NCI-H2081 treated with DMSO at 0.1 percent for 48 hours (cell line): ENCODE data around the gene RNF145.
"Not testable (repeated sequence)": the region's sequence is repeated elsewhere in the genome, so short reads cannot be mapped to it uniquely, and the experiment has no call there.

Experiments used
- DNase-seq: peaks from one replicate; lab custom pipeline; 2025; lab: John Stamatoyannopoulos, UW

RNF145 gene

DNA sequence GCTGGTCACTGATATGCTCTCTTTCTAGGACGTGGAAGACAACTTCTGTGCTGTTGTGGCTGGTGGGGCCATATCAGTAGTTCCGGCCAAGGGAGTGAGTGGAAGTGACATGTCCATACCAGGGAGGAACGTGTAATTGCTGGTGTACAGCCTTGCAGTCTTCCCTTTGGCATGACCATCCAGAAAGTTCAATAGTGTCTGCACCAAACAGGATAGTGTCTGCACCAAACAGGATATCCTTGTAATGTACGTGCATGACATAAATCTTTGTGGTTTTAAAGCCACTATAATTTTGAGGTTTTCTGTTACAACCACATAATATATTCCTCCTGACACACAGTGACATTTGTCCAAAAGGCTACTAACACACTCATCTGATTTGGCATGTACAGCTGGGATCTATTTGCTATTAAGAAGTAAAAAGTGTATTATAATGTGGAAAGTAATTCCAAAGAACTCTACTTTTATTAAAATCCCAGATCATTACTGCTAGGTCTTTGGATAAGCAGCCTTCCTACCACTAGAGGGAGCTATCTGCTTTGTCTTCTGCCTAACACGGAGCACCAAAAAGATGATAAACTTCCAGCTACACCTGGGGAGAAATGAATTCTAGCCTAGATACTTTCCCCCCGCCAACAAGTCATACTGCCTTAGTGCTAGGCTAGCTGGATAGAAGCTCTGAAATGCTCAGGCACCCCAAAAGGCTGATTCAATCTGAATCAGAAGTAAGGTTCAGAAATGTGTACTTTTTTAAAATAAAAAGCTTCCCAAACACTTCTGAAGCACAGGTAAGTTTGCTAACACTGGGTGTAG is 52.7 kb downstream of the RNF145 start:
- DNase-seq, result no peak

DNA sequence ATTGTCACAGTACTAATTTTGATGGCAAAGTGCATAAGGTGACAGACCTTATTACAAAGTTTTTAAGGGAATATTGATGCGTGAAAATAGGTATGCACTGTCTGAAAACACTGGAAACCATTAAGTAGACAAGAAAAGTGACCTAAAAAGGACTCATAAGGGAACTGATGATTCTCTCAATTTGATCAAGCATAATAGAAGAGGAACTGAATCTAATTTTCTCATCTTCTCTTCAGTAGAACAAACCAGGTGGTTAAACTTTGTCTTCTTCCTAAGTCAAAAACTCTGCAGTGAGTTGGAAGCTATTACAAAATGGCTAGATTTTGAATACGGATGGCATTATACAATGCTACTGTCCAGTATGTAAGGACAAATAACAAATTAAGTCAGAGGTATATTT is 53.4 kb downstream of the RNF145 start:
- DNase-seq, result no peak

DNA sequence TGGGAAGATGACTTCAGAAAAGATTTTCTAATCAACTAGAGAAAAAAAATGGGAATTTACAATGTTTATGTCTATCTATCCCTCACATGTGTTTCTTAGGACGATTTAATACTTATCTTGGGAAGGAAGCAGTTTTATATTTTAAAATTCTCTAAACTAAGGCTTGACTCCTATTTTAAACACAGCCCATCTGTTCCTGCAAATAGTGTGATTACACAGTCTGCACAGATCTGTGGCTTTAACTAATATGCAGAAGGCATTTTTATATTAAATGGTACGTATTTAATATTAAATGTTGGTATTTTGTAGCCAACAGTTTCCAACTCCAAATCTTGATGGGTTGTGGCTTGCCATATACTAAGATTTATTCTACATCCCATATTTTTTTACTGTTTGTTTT is 56.5 kb downstream of the RNF145 start:
- no peak for DNase-seq

DNA sequence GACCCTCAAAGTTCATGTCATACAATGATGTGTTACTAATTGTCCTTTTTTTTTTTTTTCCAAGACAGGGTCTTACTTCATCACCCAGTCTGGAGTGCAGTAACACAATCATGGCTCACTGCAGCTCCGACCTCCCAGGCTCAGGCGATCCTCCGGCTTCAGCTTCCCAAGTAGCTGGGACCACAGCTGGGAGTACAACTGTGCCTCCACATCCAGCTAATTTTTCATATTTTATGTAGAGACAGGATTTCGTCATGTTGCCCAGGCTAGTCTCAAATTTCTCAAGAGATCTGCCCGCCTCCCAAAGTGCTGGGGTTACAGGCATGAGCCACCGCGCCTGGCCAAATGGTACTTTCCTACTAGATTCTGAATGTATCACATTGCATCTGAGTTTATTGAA is 60.3 kb downstream of the RNF145 start:
- DNase-seq, result no peak

DNA sequence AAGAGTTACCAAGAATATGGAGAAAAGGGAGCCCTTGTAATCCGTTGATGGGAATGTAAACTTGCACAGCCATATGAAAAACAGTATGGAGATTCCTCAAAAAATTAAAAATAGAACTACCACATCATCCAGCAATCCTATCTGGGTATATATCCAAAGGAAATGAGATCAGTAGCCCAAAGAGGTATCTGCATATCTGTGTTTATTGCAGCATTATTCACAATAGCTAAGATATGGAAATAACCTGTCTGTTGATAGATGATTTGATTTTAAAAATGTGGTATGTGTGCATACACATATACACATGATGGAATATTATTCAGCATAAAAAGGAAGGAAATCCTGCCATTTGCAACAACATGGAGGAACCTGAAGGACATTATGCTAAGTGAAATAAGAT is 61.4 kb downstream of the RNF145 start:
- no peak for DNase-seq

DNA sequence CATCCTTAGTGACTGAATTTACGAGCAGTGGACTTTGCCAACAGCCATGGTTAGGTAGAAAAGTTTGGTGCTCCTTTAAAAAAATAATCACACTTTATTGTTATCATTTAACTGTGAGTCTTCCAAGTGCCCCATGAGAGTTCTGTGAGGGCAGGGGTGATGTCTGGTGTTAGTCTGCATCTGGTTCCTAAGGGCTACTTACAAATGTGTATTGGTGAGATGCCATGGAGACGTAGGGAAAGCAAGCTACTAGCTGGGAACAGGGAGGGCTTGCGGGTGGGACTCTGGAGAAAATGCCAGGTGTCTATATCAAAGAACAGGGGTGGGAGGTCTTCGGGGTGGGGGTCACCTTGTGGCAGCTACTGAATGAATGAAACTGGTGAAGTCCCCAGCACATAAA is 62.5 kb downstream of the RNF145 start:
- no peak for DNase-seq

DNA sequence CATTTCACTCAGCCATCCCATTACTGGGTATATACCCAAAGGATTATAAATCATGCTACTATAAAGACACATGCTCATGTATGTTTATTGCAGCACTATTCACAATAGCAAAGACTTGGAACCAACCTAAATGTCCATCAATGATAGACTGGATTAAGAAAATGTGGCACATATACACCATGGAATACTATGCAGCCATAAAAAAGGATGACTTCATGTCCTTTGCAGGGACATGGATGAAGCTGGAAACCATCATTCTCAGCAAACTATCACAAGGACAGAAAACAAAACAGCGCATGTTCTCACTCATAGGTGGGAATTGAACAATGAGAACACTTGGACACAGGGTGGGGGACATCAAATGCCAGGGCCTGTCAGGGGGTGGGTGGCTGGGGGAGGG is 64.2 kb downstream of the RNF145 start:
- not testable (repeated sequence) for DNase-seq

DNA sequence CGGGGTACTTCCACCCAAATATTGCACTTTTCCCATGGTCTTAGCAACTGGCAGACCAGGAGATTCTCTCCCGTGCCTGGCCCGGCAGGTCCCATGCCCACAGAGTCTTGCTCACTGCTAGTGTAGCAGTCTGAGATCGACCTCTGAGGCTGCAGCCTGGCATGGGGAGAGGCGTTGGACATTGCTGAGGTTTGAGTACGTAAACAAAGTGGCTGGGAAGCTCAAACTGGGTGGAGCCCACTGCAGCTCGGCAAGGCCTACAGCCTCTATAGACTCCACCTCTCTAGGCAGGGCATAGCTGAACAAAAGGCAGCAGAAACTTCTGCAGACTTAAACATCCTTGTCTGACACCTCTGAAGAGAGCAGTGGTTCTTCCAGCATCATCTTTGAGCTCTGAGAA is 69.6 kb downstream of the RNF145 start:
- DNase-seq, result no peak

DNA sequence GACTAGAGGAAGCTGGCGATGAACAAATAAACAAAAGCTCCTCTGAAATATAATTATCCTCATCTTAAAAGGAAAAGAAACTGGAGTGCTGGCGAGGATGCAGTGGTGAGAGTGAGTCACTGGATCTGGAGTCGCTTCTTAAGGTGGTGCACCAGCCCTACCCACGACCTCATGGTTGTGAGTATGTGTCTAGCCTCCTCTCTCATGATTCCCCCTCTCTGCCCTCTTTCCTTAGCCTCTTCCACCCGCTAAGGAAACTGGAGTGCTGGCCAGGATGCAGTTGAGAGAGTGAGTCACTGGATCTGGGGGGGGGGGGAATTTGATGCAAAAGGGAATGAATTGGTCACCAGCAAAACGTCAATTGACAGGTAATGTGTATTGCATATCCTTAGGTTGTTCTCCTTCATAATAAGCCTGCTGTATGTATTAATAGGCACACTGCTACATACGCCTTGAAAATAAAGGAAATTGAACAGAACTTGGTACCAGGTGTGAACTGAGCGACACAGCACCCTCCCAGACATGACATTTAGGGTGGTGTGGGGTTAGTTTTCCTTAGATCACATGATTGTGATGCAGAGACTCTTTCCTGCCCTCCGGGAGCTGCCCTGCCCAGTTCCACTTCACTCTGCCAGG is 73.3 kb downstream of the RNF145 start:
- DNase-seq, result no peak

DNA sequence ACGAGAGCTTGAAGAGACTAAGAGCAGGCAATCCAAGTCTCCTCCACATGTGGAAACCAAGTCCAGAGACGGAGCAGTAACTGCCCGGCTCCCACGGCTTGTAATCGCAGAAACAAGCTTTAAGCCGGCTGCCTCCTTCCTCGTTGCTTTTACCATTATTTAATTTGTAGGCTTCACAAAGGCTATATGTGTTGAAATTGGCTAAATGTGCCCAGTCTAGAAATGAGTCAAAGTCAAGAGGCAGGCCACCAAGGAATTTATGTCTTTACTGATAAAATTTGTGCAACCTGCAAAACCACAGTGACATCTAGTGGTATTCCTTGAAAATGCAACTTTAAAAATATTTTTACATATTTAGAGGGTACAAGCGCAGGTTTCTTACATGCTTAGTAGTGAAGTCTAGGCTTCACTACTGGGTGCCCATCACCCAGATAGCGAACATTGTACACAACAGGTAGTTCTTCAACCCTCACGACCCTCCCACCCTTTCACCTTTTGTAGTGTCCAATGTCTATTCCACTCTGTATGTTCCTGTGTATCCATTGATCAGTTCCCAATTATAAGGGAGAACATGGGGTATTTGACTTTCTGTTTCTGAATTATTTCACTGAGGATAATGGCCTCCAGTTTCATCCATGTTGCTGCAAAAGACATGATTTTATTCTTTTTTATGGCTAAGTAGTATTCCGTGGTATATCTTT is 76.2 kb downstream of the RNF145 start:
- DNase-seq, result no peak

DNA sequence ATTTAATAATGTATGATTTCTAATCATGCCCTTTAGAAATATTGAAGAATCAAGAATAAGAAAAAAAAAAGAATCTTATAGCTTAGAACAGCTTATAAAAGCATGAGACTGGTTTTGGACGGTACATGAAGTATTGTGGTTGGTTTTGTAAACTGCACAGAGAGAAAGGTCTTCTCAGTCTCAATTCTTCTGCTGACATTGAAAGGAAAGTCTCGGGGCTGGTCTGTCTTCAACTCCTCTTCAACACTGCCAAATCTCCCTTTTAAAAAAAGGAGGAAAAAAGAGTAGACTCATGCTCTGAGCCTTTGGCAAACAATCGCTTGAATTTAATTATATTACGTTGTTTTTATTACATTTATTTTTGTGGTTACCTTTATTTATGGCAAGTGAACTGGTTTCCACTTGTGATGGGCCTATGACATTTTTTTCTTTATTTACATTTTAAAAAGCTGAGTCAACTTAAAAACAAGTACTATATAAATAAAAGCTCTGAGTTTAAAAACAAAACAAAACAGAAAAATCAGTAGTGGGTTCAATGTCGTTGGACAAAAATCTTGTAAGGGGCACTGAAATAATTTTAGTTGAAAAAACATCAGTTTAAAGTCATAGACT is 76.8 kb downstream of the RNF145 start:
- no peak for DNase-seq

DNA sequence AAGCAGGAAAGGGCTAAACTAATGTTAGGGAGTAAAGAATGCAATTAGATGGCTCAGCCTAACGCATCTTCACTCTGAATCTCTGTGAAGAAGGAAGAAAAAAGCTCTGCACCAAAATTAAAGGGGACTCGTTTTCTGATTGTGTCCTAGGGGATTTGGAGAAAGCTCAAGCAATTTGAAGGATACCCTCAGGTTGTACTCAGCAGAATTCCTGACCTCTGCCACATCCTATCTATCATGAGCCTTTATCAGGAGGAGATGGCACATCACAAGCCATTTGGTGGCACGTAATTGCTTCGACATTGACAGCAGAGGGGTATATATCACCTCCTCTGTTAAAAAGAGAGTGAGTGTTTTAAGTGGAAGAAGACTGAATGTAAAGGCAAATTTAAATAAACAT is 77.4 kb downstream of the RNF145 start:
- DNase-seq, result no peak

DNA sequence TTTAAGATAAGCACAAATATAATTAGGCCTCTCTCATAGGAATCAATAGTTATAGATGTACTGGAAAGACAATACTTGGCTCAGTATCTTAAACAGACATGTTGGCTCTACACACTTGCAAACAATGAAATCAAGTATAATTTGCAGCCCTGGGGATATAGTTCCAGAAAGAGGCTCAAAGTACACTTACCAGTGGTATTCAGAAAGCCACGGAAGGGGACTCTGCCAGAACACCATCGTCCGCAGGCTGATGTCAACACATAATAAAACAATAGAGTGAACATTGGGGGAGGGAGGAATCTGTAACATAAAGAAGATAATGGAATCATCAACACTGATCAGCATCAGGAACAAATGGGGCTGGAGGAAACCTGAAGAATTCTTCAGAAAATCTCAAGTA is 78.5 kb downstream of the RNF145 start:
- no peak for DNase-seq

DNA sequence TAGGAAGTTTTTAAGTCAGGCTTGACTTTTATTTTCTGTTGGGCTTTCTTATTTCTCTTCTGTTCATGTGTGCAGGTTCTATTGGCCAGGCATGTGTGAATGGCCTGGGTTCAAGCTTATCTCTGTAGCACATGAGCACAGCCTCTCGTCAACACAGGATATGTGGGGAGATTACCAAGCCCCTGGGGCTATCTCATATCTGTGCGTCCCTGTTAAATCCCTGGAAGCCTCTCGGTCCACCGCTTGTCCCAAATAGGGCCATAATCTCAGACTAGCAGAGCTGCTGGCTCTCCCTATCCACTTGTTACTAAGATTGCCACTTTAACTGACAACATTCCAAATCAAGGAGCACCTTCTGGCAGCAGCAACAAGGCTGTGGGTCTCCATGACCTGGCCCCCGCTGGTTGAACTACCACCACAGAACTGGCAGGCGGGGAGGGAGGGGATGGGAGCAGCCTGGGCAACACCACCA is 81.2 kb downstream of the RNF145 start:
- DNase-seq, result no peak

DNA sequence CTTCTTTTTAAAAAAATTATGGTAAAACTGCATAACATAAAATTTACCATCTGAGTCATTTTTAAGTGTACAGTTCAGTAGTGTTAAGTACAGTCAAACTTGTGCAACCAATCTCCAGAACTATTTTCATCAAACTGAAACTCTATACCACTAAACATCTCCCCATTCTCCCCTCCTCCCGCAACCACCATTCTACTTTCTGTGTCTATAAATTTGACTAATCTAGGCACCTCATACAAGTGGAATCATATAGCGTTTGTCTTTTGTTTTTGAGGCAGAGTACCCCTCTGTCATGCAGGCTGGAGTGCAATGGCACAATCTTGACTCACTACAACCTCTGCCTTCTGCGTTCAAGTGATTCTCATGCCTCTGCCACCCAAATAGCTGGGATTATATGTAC is 85.7 kb downstream of the RNF145 start:
- no peak for DNase-seq

DNA sequence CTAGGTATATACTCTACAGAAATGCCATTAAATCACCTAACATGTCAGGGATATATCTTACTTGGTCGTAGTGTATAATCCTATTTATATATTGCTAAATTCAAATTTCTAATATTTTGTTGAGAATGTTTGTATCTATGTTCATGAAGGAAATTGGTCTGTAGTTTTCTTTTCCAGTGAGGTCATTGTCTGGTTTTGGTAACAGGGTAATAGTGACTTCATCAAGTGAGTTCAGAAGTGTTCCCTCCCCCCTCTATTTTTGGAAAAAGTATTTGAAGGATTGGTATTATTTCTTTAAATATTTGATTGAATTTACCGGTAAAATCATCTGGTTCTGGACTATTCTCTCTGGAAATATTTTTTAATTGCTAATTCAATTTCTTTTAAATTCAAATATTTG is 86.2 kb downstream of the RNF145 start:
- no peak for DNase-seq

DNA sequence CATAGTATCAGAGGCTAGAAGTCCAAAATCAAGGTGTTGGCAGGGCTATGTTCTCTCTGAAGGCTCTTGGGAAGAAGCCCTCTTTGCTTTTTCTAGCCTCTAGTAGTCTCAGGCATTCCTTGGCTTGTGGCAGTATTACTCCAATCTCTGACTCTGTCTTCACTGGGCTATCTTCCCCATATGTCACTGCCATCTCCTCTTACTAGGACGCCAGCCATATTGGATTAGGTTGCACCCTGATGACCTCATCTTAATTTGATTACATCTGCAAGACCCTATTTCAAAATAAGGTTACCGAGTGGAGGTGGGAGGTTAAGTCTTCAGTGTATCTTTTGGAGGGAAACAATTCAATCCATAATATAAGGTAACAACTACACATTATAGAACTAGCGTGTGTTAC is 88.3 kb downstream of the RNF145 start:
- DNase-seq, result no peak

DNA sequence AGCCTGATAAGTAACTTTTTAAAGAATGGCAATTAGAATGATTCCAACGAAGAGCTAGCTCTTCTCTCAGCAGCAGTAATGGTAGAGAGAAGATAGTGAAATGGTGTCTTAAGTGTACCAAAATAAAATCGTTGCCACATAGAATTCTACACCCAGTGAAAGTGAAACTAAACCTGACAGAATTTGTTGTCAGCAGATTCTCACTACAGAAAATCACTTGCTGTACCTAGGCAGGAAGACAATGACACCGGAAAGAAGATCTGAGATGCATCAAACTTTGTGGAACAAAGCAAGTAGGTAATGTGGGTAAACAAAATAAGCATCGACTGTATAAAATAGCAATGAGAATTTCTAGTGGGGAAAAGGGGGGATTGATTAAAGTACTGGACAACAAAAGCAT is 88.9 kb downstream of the RNF145 start:
- DNase-seq, result no peak

DNA sequence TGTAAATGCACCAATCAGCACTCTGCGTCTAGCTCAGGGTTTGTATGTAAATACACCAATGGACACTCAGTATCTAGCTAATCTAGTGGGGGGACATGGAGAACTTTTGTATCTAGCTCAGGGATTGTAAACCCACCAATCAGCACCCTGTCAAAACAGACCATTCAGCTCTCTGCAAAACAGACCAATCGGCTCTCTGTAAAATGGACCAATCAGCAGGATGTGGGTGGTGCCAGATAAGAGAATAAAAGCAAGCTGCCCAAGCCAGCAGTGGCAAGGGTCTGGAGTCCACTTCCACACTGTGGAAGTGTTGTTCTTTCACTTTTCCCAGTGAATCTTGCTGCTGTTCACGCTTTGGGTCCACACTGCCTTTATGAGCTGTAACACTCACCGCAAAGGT is 89.5 kb downstream of the RNF145 start:
- DNase-seq, result not testable (repeated sequence)

DNA sequence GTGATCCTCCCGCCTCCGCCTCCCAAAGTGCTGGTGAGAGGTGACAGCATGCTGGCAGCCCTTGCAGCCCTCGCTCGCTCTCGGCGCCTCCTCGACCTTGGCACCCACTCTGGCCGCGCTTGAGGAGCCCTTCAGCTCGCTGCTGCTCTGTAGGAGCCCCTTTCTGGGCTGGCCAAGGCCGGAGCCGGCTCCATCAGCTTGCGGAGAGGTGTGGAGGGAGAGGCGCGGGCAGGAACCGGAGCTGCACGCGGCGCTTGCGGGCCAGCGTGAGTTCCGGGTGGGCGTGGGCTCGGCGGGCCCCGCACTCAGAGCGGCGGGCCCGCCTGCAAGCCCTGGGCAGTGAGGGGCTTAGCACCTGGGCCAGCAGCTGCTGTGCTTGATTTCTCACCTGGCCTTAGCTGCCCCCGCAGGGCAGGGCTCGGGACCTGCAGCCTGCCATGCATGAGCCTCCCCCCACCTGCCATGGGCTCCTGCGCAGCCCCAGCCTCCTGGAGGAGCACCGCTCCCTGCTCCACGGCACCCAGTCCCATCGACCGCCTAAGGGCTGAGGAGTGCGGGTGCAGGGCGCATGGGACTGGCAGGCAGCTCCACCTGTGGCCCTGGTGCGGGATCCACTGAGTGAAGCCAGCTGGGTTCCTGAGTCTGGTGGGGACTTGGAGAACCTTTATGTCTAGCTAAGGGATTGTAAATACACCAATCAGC is 90.2 kb downstream of the RNF145 start:
- not testable (repeated sequence) for DNase-seq

DNA sequence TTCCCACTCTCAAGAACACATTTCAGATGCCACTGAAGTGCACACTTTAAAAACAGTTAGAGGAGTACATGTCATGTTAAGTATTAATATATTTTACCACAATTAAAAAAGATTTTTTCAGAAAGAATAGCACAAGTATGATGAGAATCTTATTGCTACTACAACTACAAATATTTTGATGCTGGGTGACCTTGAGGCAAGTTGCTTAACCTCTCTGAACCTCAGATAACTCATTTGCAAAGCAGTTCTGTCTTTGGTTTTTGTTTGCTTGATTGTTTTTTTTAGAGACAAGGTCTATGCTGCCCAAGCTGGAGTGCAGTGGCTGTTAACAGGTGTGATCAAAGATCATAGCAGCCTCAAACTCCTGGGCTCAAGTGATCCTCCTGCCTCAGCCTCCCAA is 95.9 kb downstream of the RNF145 start:
- no peak for DNase-seq

DNA sequence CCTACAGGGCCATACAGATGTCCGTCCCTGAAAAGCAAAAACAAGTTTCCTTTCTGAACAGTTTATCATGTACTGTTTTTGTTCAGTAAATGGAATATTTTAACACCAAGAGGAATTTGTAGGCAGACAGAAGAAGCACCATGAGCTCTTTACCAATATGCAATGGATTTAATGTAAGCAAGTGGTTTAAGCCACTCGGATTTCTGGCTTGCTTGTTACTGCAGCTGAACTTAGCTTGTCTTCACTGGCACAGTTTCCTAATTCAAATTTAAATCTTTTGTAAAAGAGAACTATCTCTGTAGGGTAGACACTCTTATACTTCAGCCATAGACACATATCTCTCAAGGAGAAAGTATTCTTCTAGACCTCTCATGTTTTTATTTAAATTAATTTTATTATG is 96.9 kb downstream of the RNF145 start:
- no peak for DNase-seq
